ENCODE measurements around the gene DZANK1.
"Not testable (repeated sequence)": the region's sequence is repeated elsewhere in the genome, so short reads cannot be mapped to it uniquely, and the experiment has no call there.

Gene DZANK1

GRCh38 chr20:18466894-18467730 lies at the start of gene DZANK1, which contains the start of gene POLR3F:
Gene DZANK1 (minus strand): TSS chr20:18467030. CDS start chr20:18465358, 1,672 bp downstream.
Gene POLR3F (plus strand): TSS chr20:18467390. CDS start chr20:18467507, 117 bp downstream.
- DNase-seq, result peak; percentile 67 to 99 (median 95)

GRCh38 chr20:18515973-18516372 lies 49.1 kb upstream of the DZANK1 start:
- DNase-seq, result no peak

- no peak for DNase-seq
Measured at GRCh38 chr20:18514127-18514526, 47.3 kb upstream of the DZANK1 start.

GRCh38 chr20:18513208-18513607 lies 46.4 kb upstream of the DZANK1 start:
- no peak for DNase-seq

GRCh38 chr20:18511571-18511970 lies 44.7 kb upstream of the DZANK1 start:
- DNase-seq, result no peak

- DNase-seq, result peak; percentile 89 to 99 (median 97)
Measured at GRCh38 chr20:18507218-18508191, 40.7 kb upstream of the DZANK1 start, which contains the start of gene SEC23B. Gene SEC23B (plus strand): TSS chr20:18507940. CDS start chr20:18510836, 2,896 bp downstream.

- peak in 2 of 56 donors; percentile 9 to 37 for DNase-seq
Measured at GRCh38 chr20:18506744-18507143, 39.9 kb upstream of the DZANK1 start.

- peak in 25 of 56 donors; percentile 1 to 43 (median 12) for DNase-seq
Measured at GRCh38 chr20:18504479-18505060, 37.7 kb upstream of the DZANK1 start.

GRCh38 chr20:18501672-18502071 lies 34.8 kb upstream of the DZANK1 start:
- not testable (repeated sequence) for DNase-seq

GRCh38 chr20:18497603-18498002 lies 30.8 kb upstream of the DZANK1 start:
- no peak for DNase-seq

GRCh38 chr20:18496740-18497592 lies 30.1 kb upstream of the DZANK1 start, which contains the start of gene RBBP9:
Gene RBBP9 (minus strand): TSS chr20:18497225. CDS start chr20:18497167, 58 bp downstream.
- peak; percentile 12 to 86 (median 68) for DNase-seq

- DNase-seq, result no peak
Measured at GRCh38 chr20:18496042-18496441, 29.2 kb upstream of the DZANK1 start.

GRCh38 chr20:18488301-18488700 lies 21.5 kb upstream of the DZANK1 start:
- no peak for DNase-seq

- no peak for DNase-seq
Measured at GRCh38 chr20:18481596-18481995, 14.8 kb upstream of the DZANK1 start.

- DNase-seq, result no peak
Measured at GRCh38 chr20:18477821-18478220, 11.0 kb upstream of the DZANK1 start.

- DNase-seq, result no peak
Measured at GRCh38 chr20:18477218-18477617, 10.4 kb upstream of the DZANK1 start.

GRCh38 chr20:18466574-18466893 lies 296 bp downstream of the DZANK1 start:
- DNase-seq, result peak in 12 of 56 donors; percentile 74 to 93 (median 83)

- DNase-seq, result no peak
Measured at GRCh38 chr20:18465536-18466200, 1.2 kb downstream of the DZANK1 start.

- DNase-seq, result no peak
Measured at GRCh38 chr20:18456600-18456999, 10.2 kb downstream of the DZANK1 start.

GRCh38 chr20:18443886-18444285 lies 22.9 kb downstream of the DZANK1 start:
- DNase-seq, result no peak
